HCT116 (cell line): Measurements from ENCODE around the gene PCNT.

ENCODE experiments used
- CBX3 ChIP-seq: IDR thresholded peaks from 2 replicates; pipeline ENCODE4 v1.6.1; 2012; ENCODE audit warnings: low read depth
- CEBPB ChIP-seq: IDR thresholded peaks from 2 replicates; pipeline ENCODE4 v1.6.1; 2012; ENCODE audit warnings: low read depth
- CTCF ChIP-seq, 3 experiments: fragments of 200-600 bp in 1 of 3; sonication (generic) in 1 of 3; IDR thresholded peaks in 2 of 3; conservative IDR thresholded peaks in 1 of 3; 2 replicates each; pipeline ENCODE4 v1.5.1; 2012 to 2017; ENCODE audit warnings: low read depth in 2 of 3, low read length in 2 of 3, antibody characterized with exemption in 1 of 3, borderline replicate concordance in 1 of 3, control low read depth in 1 of 3, mild to moderate bottlenecking in 1 of 3, mixed read lengths in 1 of 3, mixed run types in 1 of 3, moderate library complexity in 1 of 3; ENCODE audit not compliant: insufficient read depth in 1 of 3
- EZH2 ChIP-seq: fragments of 200-600 bp; sonication (generic); IDR thresholded peaks from 2 replicates; pipeline ENCODE4 v1.6.1; 2017; ENCODE audit warnings: antibody characterized with exemption, mixed run types
- EZH2phosphoT487 ChIP-seq: fragments of 200-600 bp; IDR thresholded peaks from 2 replicates; pipeline ENCODE4 v1.6.1; 2018; ENCODE audit warnings: antibody characterized with exemption, borderline replicate concordance
- FOSL1 ChIP-seq: IDR thresholded peaks from 2 replicates; pipeline ENCODE4 v1.6.1; 2012; ENCODE audit warnings: low read depth
- JUND ChIP-seq: IDR thresholded peaks from 2 replicates; pipeline ENCODE4 v1.6.1; 2012
- POLR2A ChIP-seq: IDR thresholded peaks from 2 replicates; pipeline ENCODE4 v1.7.0; 2011; ENCODE audit warnings: borderline replicate concordance; ENCODE audit not compliant: insufficient read depth, insufficient read length; ENCODE audit errors: extremely low read depth
- POLR2AphosphoS5 ChIP-seq: IDR thresholded peaks from 2 replicates; pipeline ENCODE4 v1.6.1; 2011; ENCODE audit warnings: mild to moderate bottlenecking, low read depth, low read length, moderate library complexity
- RAD21 ChIP-seq: IDR thresholded peaks from 2 replicates; pipeline ENCODE4 v1.6.1; 2012; ENCODE audit warnings: low read depth, mild to moderate bottlenecking
- SRF ChIP-seq: IDR thresholded peaks from 2 replicates; pipeline ENCODE4 v1.6.1; 2012; ENCODE audit warnings: low read depth
- YY1 ChIP-seq: IDR thresholded peaks from 2 replicates; pipeline ENCODE4 v1.6.1; 2011; ENCODE audit warnings: low read length, low read depth, moderate library complexity, mild to moderate bottlenecking; ENCODE audit not compliant: insufficient replicate concordance; ENCODE audit errors: extremely low read depth
- TF ChIP-seq, protein P1 (sequence below): IDR thresholded peaks from 2 replicates; pipeline ENCODE4 v1.6.1; 2012; ENCODE audit warnings: low read depth

DNA sequence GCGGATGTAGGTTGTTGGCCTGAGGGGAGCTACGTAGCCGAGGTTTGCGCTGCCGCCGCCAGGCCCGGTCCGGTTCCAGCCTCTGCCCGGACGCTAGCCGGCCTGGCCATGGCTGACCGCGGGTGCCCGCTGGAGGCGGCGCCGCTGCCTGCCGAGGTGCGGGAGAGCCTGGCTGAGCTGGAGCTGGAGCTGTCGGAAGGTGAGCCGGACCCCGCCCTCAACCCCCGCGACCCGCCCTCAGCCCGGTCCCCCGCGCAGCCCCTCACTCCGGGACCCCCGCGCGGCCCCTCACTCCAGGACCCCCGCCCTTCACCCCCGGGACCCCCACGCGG is 135.0 kb downstream of the PCNT start:
- TF ChIP-seq SRF (no peak), CBX3 (no peak), CTCF (IDR thresholded peaks at IDR 0.05 in 2 of 3, conservative IDR thresholded peaks at IDR 0.05 in 1 of 3; ENCODE audit: borderline replicate concordance in 1 of 3, insufficient read depth in 1 of 3, low read depth in 2 of 3, low read length in 2 of 3) (no peak), POLR2AphosphoS5 (no peak), POLR2A (no peak), FOSL1 (no peak), JUND (no peak), YY1 (no peak), EZH2phosphoT487 (no peak), EZH2 (no peak), CEBPB (no peak), RAD21 (no peak)
- TF ChIP-seq, protein P1, sequence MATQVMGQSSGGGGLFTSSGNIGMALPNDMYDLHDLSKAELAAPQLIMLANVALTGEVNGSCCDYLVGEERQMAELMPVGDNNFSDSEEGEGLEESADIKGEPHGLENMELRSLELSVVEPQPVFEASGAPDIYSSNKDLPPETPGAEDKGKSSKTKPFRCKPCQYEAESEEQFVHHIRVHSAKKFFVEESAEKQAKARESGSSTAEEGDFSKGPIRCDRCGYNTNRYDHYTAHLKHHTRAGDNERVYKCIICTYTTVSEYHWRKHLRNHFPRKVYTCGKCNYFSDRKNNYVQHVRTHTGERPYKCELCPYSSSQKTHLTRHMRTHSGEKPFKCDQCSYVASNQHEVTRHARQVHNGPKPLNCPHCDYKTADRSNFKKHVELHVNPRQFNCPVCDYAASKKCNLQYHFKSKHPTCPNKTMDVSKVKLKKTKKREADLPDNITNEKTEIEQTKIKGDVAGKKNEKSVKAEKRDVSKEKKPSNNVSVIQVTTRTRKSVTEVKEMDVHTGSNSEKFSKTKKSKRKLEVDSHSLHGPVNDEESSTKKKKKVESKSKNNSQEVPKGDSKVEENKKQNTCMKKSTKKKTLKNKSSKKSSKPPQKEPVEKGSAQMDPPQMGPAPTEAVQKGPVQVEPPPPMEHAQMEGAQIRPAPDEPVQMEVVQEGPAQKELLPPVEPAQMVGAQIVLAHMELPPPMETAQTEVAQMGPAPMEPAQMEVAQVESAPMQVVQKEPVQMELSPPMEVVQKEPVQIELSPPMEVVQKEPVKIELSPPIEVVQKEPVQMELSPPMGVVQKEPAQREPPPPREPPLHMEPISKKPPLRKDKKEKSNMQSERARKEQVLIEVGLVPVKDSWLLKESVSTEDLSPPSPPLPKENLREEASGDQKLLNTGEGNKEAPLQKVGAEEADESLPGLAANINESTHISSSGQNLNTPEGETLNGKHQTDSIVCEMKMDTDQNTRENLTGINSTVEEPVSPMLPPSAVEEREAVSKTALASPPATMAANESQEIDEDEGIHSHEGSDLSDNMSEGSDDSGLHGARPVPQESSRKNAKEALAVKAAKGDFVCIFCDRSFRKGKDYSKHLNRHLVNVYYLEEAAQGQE = no peak
